ENCODE data around the gene SPRY2. TPM values are rescaled to one million over a fixed set of nuclear protein-coding genes. Genes with fewer than 3 reads are reported as not detected.

The SPRY2 gene
- total and polyA plus RNA-seq, 2 donors (not counting 3 experiments of a cell fraction or from before 2014, with no cell fraction given) = 26.2 to 52.3 TPM

DNA sequence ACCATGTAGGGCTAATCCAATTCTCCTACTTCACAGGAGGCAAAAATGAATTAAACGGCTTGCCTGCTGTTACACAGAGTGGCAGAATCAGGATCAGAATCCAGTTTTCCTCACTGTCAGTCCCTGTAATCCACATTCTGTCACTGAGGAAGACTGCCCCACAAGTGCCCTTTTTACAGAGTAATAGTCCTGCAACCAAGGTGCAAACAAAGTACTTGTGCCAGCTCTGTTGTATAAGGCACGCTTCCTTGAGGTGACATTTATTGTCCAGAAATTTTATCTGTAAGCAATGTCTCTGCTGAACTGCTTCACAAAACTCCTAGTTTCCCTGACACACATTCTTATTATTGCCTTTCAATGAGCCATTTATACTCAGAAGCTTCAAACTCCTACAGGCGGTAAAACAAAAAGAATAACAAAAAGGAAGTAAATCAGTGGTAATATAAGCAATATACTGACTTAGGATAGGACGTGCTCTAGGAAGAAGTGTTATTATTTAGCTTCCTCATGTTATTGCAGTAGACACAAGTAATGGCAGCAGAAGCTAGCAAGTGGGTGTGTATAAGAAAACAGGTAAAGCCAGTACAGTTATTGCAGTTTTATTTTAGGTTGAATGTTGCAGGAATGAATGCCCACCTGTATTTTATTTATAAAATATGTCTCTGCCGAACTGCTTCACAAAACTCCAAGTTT is 28.8 kb downstream of the SPRY2 start:
- TF ChIP-seq POLR2A (IDR thresholded peaks at IDR 0.05; ENCODE audit: low read depth, low read length) = no peak
- TF ChIP-seq, protein P1, sequence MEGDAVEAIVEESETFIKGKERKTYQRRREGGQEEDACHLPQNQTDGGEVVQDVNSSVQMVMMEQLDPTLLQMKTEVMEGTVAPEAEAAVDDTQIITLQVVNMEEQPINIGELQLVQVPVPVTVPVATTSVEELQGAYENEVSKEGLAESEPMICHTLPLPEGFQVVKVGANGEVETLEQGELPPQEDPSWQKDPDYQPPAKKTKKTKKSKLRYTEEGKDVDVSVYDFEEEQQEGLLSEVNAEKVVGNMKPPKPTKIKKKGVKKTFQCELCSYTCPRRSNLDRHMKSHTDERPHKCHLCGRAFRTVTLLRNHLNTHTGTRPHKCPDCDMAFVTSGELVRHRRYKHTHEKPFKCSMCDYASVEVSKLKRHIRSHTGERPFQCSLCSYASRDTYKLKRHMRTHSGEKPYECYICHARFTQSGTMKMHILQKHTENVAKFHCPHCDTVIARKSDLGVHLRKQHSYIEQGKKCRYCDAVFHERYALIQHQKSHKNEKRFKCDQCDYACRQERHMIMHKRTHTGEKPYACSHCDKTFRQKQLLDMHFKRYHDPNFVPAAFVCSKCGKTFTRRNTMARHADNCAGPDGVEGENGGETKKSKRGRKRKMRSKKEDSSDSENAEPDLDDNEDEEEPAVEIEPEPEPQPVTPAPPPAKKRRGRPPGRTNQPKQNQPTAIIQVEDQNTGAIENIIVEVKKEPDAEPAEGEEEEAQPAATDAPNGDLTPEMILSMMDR (IDR thresholded peaks at IDR 0.05; ENCODE audit: extremely low read depth in 1 of 2, insufficient read depth in 1 of 2, low read depth in 1 of 2, low read length in 2 of 2) = no peak
- no peak for TF ChIP-seq POLR2AphosphoS5 (IDR thresholded peaks at IDR 0.05; ENCODE audit: insufficient read depth, low read depth, low read length)
- TF ChIP-seq, protein P2, sequence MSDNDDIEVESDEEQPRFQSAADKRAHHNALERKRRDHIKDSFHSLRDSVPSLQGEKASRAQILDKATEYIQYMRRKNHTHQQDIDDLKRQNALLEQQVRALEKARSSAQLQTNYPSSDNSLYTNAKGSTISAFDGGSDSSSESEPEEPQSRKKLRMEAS (IDR thresholded peaks at IDR 0.05; ENCODE audit: insufficient read depth, insufficient read length) = no peak
- TF ChIP-seq FOS (IDR thresholded peaks at IDR 0.05; ENCODE audit: borderline replicate concordance, insufficient read depth, low read length) = no peak
- Histone ChIP-seq H3K4me3 (replicated peaks in 1 of 3; ENCODE audit: insufficient read depth in 1 of 3, low read depth in 1 of 3, low read length in 3 of 3) (no peak overlapping the region), H3K9me1 (replicated peaks; ENCODE audit: control insufficient read depth, extremely low read depth, insufficient read depth, low read length) (no peaks in the 10 kb centered on the region), H3K9me3 (replicated peaks; ENCODE audit: control insufficient read depth, insufficient read depth, low read length) (no peaks in the 10 kb centered on the region), H3K4me1 (ENCODE audit: control insufficient read depth, extremely low read depth, insufficient read depth, low read length) (no peaks in the 10 kb centered on the region), H3K9ac (replicated peaks; ENCODE audit: extremely low read depth, insufficient read depth, low read length) (no peak overlapping the region), H3K36me3 (ENCODE audit: control insufficient read depth in 2 of 2, extremely low read depth in 1 of 2, insufficient read depth in 2 of 2, low read length in 2 of 2) (no peaks in the 10 kb centered on the region), H3K27ac (ENCODE audit: insufficient read depth, low read depth, low read length) (no peak overlapping the region), H3K79me2 (ENCODE audit: control insufficient read depth, insufficient read depth, low read length) (no peaks in the 10 kb centered on the region), H3K4me2 (ENCODE audit: insufficient read depth, low read length) (no peak overlapping the region), H3K27me3 (ENCODE audit: control insufficient read depth in 2 of 2, insufficient read depth in 2 of 2, low read length in 2 of 2) (no peaks in the 10 kb centered on the region), H4K20me1 (replicated peaks; ENCODE audit: control insufficient read depth, extremely low read depth, insufficient read depth, low read length) (no peaks in the 10 kb centered on the region), H2AFZ (ENCODE audit: low read depth, low read length) (no peak overlapping the region)
- intact Hi-C loops (cut with micrococcal nuclease) = no loop called here
- ChIA-PET POLR2A (no interaction called here), CTCF (no interaction called here)
- dilution Hi-C loops (cut with MboI; ENCODE audit: extremely low pct_ligation_motif_present, low sequenced_read_pairs) = no loop called here
- no TSS peak for BruUV-seq (replicated peaks)
- DNase-seq (ENCODE audit: low read depth, low spot score) (no peak), FAIRE-seq (no peak)
